GM13977 (cell line): Measurements from ENCODE around the gene MED4.
A peak's percentile ranks its signal among the peaks of the same experiment; 100 is the strongest.

ENCODE experiments used
- DNase-seq: peaks from one replicate; pipeline ENCODE4 v3.0.0; 2012; ENCODE audit warnings: low spot score
- in situ Hi-C: fragments of 300-500 bp; cut with MboI; formaldehyde crosslinking; loops from one replicate; pipeline ENCODE4 v1.12.0; 2022; ENCODE audit warnings: low sequenced_read_pairs, low pct_unique_long_range_greater_than_20kb, mixed read lengths, inconsistent platforms; ENCODE audit not compliant: unreplicated experiment
- TF ChIP-seq, protein P1 (sequence below): IDR thresholded peaks from 2 replicates; pipeline ENCODE4 v1.5.1; 2012; ENCODE audit warnings: mild to moderate bottlenecking, control low read depth; ENCODE audit not compliant: insufficient read depth; ENCODE audit errors: extremely low read depth, missing control alignments

The MED4 gene

DNA sequence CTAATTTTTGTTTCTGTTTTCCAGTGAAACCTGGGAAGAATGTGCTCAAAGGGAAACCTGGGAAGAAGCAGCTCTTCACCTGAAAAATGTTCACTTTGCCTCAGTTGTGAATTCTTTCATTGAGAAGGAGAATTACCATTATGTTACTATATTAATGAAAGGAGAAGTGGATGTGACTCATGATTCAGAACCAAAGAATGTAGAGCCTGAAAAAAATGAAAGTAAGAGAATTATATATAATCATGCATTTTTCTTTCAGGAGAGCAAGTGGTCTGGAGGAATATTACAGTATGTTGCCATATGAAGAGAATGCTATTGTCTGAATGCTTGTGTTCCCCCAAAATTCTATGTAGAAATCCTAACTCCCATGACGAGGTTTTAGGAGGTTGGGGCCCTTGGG, 54.0 kb downstream of the MED4 start:
- in situ Hi-C loops, result no loop called here
- DNase-seq, result no peak
- TF ChIP-seq, protein P1, sequence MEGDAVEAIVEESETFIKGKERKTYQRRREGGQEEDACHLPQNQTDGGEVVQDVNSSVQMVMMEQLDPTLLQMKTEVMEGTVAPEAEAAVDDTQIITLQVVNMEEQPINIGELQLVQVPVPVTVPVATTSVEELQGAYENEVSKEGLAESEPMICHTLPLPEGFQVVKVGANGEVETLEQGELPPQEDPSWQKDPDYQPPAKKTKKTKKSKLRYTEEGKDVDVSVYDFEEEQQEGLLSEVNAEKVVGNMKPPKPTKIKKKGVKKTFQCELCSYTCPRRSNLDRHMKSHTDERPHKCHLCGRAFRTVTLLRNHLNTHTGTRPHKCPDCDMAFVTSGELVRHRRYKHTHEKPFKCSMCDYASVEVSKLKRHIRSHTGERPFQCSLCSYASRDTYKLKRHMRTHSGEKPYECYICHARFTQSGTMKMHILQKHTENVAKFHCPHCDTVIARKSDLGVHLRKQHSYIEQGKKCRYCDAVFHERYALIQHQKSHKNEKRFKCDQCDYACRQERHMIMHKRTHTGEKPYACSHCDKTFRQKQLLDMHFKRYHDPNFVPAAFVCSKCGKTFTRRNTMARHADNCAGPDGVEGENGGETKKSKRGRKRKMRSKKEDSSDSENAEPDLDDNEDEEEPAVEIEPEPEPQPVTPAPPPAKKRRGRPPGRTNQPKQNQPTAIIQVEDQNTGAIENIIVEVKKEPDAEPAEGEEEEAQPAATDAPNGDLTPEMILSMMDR, result no peak

DNA sequence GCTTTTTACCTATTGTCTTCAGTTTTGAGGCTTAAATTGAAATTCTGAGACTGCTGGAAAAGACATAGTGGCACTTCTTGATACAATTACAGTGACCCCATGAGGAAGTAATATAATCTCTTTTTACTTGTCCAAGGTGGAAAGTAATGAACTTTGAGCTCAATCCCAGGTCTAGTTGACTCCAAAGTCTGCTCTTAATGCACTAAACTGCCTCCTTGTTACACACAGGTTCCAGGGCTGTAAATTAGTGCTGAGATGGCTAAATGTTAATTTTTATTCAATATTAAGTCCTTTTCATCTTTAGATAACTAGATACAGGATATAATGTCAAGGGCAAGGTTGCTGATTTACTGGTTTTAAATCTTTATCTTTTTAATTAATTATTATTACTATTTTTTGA, 54.9 kb downstream of the MED4 start:
- in situ Hi-C loops, result no loop called here
- DNase-seq, result no peak
- TF ChIP-seq, protein P1, result no peak

DNA sequence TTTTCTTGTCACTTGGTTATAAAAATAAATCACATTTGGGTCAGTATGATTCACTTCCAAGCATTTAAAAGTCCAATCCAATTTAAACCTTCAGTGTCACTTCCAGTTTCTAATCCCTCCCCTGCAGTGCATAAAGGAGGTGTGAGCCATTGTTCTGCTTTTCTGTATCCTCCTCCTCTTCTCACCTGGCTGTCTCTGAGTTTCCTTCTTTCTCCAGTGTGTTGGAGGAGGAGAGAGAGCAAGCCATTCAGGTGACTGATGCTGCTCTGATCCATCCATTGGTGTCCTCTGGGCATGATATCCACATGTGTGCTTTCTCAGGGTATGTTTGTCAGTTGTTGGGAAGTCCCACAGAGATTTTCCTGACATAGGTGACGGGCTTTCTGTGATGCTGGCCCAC, 56.1 kb downstream of the MED4 start:
- TF ChIP-seq, protein P1, result no peak
- DNase-seq, result peak; percentile 40
- in situ Hi-C loops, result no loop called here

DNA sequence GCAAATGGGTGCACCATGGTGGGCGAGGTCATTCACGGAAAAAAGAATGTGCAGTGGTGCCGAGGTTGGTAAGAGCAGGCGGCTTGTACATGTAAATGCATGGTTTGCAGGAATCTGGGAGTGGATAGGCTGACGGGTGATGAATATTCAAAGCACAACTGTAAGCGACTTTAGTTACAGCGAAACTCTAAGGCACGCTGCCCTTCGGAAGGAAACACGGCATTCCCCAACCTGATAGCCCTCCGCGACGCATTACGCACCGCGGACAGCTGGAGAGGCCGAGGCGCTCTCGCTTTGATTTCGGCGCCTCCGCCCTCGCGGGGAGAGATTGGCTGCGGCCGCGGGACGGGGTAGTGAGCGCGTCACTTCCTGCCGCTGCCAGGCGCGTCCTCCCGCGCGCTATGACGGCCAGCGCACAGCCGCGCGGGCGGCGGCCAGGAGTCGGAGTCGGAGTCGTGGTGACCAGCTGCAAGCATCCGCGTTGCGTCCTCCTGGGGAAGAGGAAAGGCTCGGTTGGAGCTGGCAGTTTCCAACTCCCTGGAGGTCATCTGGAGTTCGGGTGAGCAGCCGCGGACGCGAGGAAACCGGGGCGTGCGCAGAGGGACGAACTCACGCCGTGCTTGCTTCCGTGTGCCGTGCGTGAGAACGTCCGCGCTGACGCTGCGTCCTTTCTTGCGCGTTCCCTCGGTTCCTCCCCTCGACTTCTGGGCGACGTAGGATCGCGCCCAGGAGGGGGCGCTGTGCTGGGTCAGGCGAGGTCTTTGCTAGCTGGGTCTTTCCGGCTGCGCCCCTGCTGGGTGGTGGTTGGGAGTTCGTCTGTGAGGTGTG, 57.3 kb downstream of the MED4 start, which contains the start of gene NUDT15:
Gene NUDT15, plus strand, starts transcription at position 381 of the 828 bp plus-strand sequence. Its CDS starts 21 bp downstream, at position 402.
- peak; percentile 95 for DNase-seq
- in situ Hi-C loops, result no loop called here
- TF ChIP-seq, protein P1, result peak; percentile 99

DNA sequence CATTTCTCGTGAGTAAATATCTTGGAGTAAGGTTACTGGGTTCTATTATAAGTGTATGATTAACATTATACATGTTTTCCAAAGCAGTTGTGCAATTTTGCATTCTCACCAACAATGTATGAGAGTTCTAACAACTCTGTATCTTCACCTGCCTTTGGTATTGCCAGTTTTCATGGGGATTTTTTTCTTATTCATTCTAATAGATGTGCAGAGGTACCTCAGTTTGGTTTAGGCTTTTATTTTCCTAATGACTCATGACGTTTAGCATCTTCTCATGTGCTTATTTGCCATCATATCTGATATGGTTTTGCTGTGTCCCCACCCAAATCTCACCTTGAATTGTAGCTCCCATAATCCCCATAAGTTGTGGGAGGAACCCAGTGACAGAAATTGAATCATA, 65.0 kb downstream of the MED4 start:
- TF ChIP-seq, protein P1, result no peak
- in situ Hi-C loops, result no loop called here
- no peak for DNase-seq

DNA sequence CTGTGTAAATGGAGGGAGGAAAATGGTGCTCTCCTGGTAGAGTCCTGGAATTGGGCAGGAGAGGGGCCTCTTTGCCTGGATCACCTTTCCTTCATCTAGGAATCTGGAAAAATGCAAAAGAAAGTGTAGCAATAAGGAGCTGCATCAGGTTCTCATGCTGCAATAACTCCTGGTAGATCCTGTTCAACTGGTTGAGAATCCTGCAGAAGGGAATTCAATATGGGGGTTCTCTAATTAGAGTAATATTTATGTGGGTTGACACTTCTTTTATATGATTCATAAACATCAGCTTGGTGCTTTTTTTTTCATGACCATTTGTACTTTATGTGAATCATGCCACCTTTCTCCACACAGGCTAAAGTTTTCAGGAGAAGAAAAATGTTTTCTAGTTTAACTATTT, 66.8 kb downstream of the MED4 start:
- DNase-seq, result no peak
- TF ChIP-seq, protein P1, result no peak
- in situ Hi-C loops, result no loop called here
